Measurements from ENCODE around the gene ZBED4.

Gene ZBED4

GRCh38 chr22:49922484-49922883 lies 68.8 kb downstream of the ZBED4 start:
- no peak for DNase-seq

GRCh38 chr22:49922926-49923325 lies 69.3 kb downstream of the ZBED4 start:
- no peak for DNase-seq

- DNase-seq = no peak
Observed at GRCh38 chr22:49923445-49923844, 69.8 kb downstream of the ZBED4 start.

GRCh38 chr22:49924113-49924833 lies 70.6 kb downstream of the ZBED4 start:
- no peak for DNase-seq

- peak; percentile 68 to 71 for DNase-seq
Observed at GRCh38 chr22:49925525-49926128, 72.0 kb downstream of the ZBED4 start.

GRCh38 chr22:49926916-49927315 lies 73.3 kb downstream of the ZBED4 start:
- DNase-seq = no peak

GRCh38 chr22:49927483-49928184 lies 74.0 kb downstream of the ZBED4 start:
- no peak for DNase-seq

- no peak for DNase-seq
Observed at GRCh38 chr22:49928185-49928495, 74.5 kb downstream of the ZBED4 start.

- DNase-seq = no peak
Observed at GRCh38 chr22:49928555-49929210, 75.0 kb downstream of the ZBED4 start.

GRCh38 chr22:49929211-49929979 lies 75.8 kb downstream of the ZBED4 start:
- peak; percentile 69 to 71 for DNase-seq

- no peak for DNase-seq
Observed at GRCh38 chr22:49929994-49930575, 76.4 kb downstream of the ZBED4 start.

GRCh38 chr22:49930596-49931412 lies 77.2 kb downstream of the ZBED4 start:
- DNase-seq = peak in 1 of 2 experiments; percentile 45

GRCh38 chr22:49933236-49934159 lies 79.9 kb downstream of the ZBED4 start:
- DNase-seq = no peak

- DNase-seq = no peak
Observed at GRCh38 chr22:49934160-49934890, 80.7 kb downstream of the ZBED4 start.

GRCh38 chr22:49934891-49935557 lies 81.4 kb downstream of the ZBED4 start:
- peak; percentile 92 to 94 for DNase-seq

- DNase-seq = peak; percentile 52 to 65
Observed at GRCh38 chr22:49935561-49935960, 81.9 kb downstream of the ZBED4 start.

GRCh38 chr22:49936018-49936972 lies 82.7 kb downstream of the ZBED4 start:
- peak; percentile 97 to 98 for DNase-seq
